HG02938 (cell line): ENCODE measurements around the gene FDXR.
"Not testable (repeated sequence)": the region's sequence is repeated elsewhere in the genome, so short reads cannot be mapped to it uniquely, and the experiment has no call there.

ENCODE experiments used
- ATAC-seq: cut with Tn5 transposase; IDR thresholded peaks from one replicate; pipeline ENCODE4 v1.9.1; 2021; ENCODE audit warnings: mild to moderate bottlenecking, moderate library complexity; ENCODE audit not compliant: unreplicated experiment

Gene FDXR

GRCh38 chr17:74872313-74873036 is at the start of gene FDXR:
FDXR (minus strand) TSS chr17:74872994; CDS start chr17:74872944, 50 bp downstream.
- ATAC-seq: peak; percentile 23

- no peak for ATAC-seq
These were observed 49.4 kb upstream of the FDXR start for GRCh38 chr17:74922172-74922571.

- ATAC-seq: no peak
These were observed 49.0 kb upstream of the FDXR start for GRCh38 chr17:74921769-74922168.

GRCh38 chr17:74921026-74921681 is 48.4 kb upstream of the FDXR start:
- no peak for ATAC-seq

- ATAC-seq: no peak
These were observed 47.8 kb upstream of the FDXR start for GRCh38 chr17:74920642-74921025.

GRCh38 chr17:74920306-74920620 is 47.5 kb upstream of the FDXR start:
- ATAC-seq: no peak

- ATAC-seq: no peak
These were observed 46.9 kb upstream of the FDXR start for GRCh38 chr17:74919440-74920305.

- no peak for ATAC-seq
These were observed 46.1 kb upstream of the FDXR start for GRCh38 chr17:74918906-74919305.

- ATAC-seq: no peak
These were observed 44.6 kb upstream of the FDXR start for GRCh38 chr17:74917430-74917829.

GRCh38 chr17:74916851-74917199 is 44.0 kb upstream of the FDXR start:
- no peak for ATAC-seq

GRCh38 chr17:74916136-74916850 is 43.5 kb upstream of the FDXR start:
- ATAC-seq: no peak

- ATAC-seq: not testable (repeated sequence)
These were observed 38.6 kb upstream of the FDXR start for GRCh38 chr17:74911423-74911822.

- ATAC-seq: not testable (repeated sequence)
These were observed 36.3 kb upstream of the FDXR start for GRCh38 chr17:74909097-74909496.

- ATAC-seq: no peak
These were observed 34.2 kb upstream of the FDXR start for GRCh38 chr17:74907012-74907411.

- not testable (repeated sequence) for ATAC-seq
These were observed 33.5 kb upstream of the FDXR start for GRCh38 chr17:74906214-74906793.

GRCh38 chr17:74904687-74905409 is 32.1 kb upstream of the FDXR start:
- no peak for ATAC-seq

GRCh38 chr17:74903671-74904070 is 30.9 kb upstream of the FDXR start:
- no peak for ATAC-seq

GRCh38 chr17:74903034-74903433 is 30.2 kb upstream of the FDXR start:
- ATAC-seq: no peak

GRCh38 chr17:74901353-74902135 is 28.8 kb upstream of the FDXR start:
- no peak for ATAC-seq
